AG04449 (cell line): Measurements from ENCODE around the gene PIWIL1.

Source experiments
- CTCF ChIA-PET: fragments of 350-600 bp; formaldehyde crosslinking; extraction: SDS; loops from one replicate; lab custom pipeline; 2021; ENCODE audit warnings: antibody characterized with exemption; lab: Yijun Ruan, JAX
- POLR2A ChIA-PET: fragments of 400-600, 350-600 bp; formaldehyde crosslinking; extraction: SDS; loops from one replicate; lab custom pipeline; 2020; ENCODE audit warnings: antibody characterized with exemption, inconsistent platforms; lab: Yijun Ruan, JAX
- DNase-seq: peaks from one replicate; pipeline ENCODE4 v3.0.0-alpha.2; 2010; ENCODE audit warnings: low read depth, low spot score
- H3K4me3 ChIP-seq: 2 replicates; pipeline ENCODE4 v1.5.1; 2011; ENCODE audit warnings: low read depth, mild to moderate bottlenecking, control low read depth, low read length
- CTCF ChIP-seq: IDR thresholded peaks from one replicate; pipeline ENCODE4 v1.5.1; 2011; ENCODE audit warnings: mild to moderate bottlenecking, moderate library complexity, low read length, control low read depth, inconsistent platforms; ENCODE audit not compliant: insufficient read depth; ENCODE audit errors: missing control alignments

PIWIL1 gene

GRCh38 chr12:130339951-130340350 lies 2.3 kb downstream of the PIWIL1 start:
- TF ChIP-seq CTCF, result no peak
- no peak for DNase-seq
- CTCF ChIA-PET, result no interaction called here
- POLR2A ChIA-PET, result no interaction called here
- H3K4me3 ChIP-seq, result no peak overlapping the region

- no peak overlapping the region for H3K4me3 ChIP-seq
- TF ChIP-seq CTCF, result no peak
- POLR2A ChIA-PET, result no interaction called here
- CTCF ChIA-PET, result no interaction called here
- DNase-seq, result no peak
These were observed 4.8 kb downstream of the PIWIL1 start for GRCh38 chr12:130342442-130342841.

GRCh38 chr12:130342842-130343241 lies 5.2 kb downstream of the PIWIL1 start:
- CTCF ChIA-PET, result no interaction called here
- POLR2A ChIA-PET, result no interaction called here
- H3K4me3 ChIP-seq, result no peak overlapping the region
- TF ChIP-seq CTCF, result no peak
- no peak for DNase-seq

- CTCF ChIA-PET, result no interaction called here
- no peak for DNase-seq
- no peak overlapping the region for H3K4me3 ChIP-seq
- no peak for TF ChIP-seq CTCF
- POLR2A ChIA-PET, result no interaction called here
These were observed 6.8 kb downstream of the PIWIL1 start for GRCh38 chr12:130344529-130344928.

GRCh38 chr12:130345292-130345691 lies 7.6 kb downstream of the PIWIL1 start:
- no peak overlapping the region for H3K4me3 ChIP-seq
- no peak for DNase-seq
- TF ChIP-seq CTCF, result no peak
- CTCF ChIA-PET, result no interaction called here
- POLR2A ChIA-PET, result no interaction called here

GRCh38 chr12:130347588-130347987 lies 9.9 kb downstream of the PIWIL1 start:
- TF ChIP-seq CTCF, result no peak
- DNase-seq, result no peak
- ChIA-PET POLR2A (no interaction called here), CTCF (no interaction called here)
- no peak overlapping the region for H3K4me3 ChIP-seq
